GM19468 (cell line): ENCODE measurements around the gene APOM.

Source experiments
- ATAC-seq: cut with Tn5 transposase; IDR thresholded peaks from one replicate; pipeline ENCODE4 v1.9.1; 2021; ENCODE audit warnings: mild to moderate bottlenecking, moderate library complexity, moderate number of reproducible peaks; ENCODE audit not compliant: unreplicated experiment; ENCODE audit errors: extremely low read depth

APOM gene

DNA sequence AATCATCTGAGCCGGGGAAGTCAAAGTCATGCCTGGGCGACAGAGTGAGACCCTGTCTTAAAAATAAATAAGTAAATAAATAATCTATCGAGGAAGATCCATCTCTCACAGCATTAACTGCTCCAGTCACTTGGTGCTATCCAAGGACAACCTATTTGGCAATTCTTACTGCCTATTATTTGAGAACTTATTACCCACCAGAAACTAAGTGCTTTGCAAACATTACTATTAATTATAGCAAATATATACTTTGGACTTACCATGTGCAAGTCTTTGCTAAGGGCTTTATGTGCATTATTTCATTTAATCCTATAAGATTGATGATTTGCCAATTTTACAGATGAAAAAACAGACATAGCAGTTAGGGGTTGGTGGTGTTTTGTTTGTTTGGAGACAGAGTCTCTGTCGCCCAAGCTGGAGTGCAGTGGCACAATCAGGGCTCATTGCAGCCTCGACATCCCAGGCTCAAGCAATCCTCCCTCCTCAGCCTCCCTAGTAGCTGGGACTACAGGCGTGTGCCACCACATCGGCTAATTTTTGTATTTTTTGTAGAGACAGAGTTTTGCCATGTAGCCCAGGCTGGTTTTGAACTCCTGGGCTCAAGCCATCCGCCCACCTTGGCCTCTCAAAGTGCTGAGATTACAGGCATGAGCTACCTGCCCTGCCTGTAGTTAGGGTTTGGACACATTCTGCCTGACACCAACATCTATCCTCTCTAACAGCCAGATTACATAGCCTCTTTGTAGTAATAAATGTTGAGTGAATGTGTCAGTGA lies 933 bp upstream of the APOM start:
- ATAC-seq: no peak

DNA sequence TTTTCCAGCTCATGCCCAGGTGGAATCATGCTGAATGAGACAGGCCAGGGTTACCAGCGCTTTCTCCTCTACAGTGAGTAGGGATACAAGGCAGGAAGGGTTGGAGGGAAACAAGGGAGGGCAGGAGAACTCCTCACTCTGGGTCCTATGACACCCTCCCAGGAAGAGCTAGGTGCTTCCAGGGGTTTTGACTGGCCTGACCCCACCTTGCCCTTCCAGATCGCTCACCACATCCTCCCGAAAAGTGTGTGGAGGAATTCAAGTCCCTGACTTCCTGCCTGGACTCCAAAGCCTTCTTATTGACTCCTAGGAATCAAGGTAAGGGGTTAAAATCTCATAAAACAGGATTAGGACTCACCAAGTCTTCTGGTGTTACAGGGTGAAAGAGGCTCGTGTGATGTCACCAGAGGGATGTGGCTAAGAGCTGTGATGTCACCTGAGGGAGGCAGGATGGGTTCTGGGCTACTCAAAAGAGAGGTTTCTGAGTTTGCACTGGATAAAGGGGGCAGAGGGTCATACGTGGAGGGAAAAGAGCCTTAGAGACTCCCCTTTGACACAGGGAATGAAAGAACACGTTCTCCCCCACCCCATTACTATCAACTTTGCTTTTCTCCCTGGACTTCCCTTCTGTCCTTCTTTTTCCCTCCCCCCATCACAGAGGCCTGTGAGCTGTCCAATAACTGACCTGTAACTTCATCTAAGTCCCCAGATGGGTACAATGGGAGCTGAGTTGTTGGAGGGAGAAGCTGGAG lies 1.9 kb downstream of the APOM start:
- ATAC-seq: no peak

DNA sequence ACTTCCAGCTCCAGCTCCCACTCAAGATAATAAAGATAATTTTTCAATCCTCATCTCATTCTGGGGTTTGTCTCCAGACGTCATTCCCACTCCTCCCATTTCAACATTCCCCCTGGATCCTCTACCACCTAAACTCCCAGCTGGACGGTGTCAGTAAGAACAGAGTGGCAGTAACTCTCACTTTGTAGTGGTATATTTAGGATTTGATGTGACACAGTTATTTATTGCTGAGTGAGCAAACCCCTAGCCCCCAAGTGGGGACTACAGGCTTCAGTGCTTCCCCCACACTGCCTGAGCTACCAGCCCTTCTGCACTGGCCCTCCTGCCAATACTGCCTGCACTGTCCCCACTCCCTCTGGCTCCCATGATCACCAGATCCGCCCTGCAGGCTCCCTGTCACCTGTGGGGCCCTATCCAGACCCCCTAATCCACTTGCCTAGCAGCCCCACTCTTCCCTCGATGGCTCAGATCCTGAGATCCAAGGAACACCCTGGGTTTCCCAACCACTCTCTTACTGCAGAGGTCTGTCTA lies 2.5 kb downstream of the APOM start:
- no peak for ATAC-seq

DNA sequence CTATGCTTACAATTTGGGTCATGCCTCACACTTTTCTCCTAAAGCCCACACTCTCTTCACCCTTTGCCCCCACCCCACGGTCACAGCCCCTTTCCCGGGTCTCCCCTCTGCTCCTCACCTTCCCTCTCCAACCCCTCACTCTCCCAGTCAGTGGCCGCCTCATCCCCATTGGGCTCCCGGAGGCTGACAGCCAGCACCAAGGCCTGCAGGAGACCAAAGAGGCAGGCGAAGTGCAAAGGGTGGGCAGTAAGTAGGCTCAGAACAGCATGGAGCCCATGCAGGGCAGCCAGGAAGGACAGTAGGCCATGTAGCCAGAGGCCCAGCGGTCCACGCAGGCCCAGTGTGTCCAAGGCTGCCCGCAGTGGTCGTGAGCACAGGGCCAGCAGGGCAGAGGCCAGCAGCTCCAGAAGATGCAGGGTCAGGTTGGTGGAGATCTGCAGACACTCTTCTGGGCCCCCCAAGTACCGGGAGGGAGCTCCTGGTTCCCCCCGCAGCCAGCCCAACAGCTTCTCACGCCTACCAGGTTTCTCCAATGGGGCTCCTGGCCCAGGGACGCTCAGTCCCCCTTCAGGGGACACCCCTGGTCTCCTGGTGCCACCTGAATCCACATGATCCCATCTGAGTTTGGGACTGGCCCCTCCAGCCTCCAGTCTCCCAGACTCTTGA lies 3.4 kb downstream of the APOM start:
- no peak for ATAC-seq

DNA sequence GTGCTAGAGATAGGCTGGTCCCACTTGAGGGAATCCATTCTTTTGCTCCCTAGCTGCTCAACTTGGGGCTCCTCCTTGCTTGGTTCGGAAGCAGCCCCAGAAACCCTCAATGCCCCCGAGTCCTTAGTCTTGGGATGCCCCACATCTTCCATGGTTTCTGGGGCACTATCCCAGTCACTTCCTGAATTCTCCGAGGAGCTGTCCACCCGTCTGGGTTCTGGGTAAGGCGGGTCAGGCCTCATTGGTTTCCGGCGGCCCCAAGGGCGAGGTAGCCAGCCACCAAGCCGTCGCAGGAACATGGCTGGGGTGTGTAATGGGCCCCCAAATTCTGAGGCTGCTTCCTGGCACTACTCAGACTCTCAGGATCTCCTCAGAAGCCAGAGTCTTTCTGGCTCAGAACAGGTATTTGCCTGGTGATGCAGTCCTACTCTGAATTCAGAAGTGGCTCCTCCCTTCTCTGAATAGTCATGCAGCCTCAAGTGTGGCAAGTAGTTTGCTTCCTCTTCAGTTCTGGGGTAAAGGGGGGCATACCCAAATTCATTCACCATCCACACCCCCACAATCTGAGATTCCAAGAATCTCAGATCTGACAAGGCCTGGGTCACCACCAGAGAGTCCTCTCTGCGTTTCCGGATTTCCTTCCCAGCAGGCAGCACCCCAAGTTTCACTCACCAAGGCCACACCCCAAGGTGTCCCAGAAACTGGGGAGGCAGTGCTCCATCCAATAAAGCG lies 4.1 kb downstream of the APOM start:
- no peak for ATAC-seq

DNA sequence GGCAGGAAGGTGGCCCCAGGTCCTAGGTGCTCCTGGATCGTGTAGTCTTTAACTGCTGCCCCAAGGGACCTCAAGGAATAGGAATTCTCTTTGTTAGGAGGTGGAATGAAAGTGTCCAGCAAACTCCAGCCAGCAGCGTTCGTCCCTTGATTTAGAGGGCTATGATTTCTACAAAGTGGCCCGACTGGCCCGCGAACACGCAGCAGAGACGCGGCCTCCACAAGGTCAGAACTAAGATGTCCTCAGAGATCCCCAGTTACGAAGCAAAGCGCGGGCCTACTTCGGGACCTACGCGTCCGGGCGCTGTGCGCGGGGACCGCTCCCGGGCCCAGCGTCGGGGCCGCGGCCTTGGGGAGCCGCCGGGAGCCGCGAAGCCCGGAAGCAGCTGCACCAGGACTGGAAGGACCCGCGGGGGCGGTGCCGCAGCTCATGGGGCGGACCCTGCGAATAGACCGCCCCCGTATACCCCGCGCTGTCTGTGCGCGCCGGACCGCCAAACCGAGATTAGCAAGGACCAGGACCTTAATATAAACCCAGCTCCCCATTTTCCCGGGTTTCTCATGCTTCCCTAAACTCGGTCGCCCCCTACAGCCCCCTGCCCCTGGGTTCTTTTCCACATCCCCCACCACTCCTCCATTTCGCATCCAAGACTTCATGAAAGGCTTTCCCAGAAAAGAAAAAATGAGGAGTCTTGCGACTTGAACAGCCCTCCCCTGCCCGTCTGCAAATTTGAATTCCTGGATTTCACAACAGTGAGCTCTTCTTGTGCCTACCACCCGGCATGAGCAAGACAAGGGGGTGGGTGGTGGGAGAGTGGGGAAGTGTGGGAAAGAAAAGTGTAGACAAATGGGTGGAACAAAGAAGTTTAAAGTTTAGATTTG lies 4.9 kb downstream of the APOM start, which contains the start of gene C6orf47:
Gene C6orf47 (minus strand): TSS at position 398 of the 881 bp plus-strand sequence. CDS start 831 bp downstream, outside the sequence.
- ATAC-seq: peak; percentile 40

DNA sequence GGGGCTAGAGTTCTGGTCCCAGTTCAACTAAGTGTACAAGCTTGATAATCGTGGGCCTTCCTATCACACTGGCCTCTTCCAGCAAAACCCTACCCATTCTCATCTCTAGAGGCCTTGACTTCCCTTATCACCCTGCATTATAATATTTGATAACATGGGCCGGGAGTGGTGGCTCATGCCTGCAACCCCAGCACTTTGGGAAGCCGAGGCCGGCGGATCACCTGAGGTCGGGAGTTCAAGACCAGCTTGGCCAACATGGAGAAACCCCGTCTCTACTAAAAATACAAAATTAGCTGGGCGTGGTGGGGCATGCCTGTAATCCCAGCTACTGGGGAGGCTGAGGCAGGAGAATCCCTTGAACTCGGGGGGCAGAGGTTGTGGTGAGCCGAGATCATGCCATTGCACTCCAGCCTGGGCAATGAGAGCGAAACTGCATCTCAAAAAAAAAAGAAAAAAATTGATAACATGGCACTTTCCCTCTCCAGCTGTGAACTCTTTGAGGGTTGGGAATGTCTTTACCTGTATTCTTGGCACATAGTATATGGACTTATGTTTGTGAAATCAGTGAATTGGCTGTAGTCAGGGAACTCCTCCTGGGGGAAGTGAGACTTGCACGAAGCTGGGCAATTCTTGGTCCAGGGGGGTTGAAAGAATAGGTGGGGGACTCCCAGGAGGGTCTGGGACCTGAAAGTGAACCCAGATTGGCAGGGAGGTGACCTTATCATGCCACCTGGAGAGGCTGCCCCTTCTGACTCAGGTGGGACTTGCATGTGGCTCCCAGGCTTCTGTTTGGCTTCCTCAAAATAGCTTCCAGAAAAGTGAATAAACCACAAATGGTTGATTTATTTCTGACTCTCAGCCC lies 5.8 kb downstream of the APOM start:
- ATAC-seq: no peak

DNA sequence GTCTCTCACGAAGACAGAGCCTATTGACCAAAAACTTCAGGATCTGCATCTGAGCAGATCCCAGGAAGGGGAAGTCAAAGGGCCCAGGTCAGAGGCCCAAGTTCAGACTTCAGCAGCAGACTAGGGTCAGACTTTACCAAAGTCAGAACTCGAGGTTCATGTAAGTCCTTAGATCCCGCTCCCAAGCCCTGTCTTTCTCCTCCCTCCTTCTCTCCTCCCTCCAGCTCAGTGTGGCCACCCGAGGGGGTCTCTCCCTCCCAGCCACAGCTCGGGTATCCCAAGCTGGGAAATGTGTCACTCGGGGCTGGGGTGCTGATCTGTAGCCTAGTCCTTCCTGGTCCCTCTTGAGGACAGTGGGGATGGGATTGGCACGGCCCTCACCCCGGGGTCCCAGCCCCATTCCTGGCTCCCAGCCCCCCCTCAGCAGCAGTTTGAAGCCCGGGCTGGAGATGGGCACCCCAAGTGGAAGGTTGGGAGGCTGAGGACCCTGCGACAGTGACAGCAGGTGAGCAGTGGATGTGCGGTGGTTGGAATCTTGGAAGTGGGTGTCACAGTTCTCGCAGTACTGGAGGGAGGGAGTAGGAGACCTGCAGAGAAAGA lies 6.5 kb downstream of the APOM start:
- no peak for ATAC-seq

DNA sequence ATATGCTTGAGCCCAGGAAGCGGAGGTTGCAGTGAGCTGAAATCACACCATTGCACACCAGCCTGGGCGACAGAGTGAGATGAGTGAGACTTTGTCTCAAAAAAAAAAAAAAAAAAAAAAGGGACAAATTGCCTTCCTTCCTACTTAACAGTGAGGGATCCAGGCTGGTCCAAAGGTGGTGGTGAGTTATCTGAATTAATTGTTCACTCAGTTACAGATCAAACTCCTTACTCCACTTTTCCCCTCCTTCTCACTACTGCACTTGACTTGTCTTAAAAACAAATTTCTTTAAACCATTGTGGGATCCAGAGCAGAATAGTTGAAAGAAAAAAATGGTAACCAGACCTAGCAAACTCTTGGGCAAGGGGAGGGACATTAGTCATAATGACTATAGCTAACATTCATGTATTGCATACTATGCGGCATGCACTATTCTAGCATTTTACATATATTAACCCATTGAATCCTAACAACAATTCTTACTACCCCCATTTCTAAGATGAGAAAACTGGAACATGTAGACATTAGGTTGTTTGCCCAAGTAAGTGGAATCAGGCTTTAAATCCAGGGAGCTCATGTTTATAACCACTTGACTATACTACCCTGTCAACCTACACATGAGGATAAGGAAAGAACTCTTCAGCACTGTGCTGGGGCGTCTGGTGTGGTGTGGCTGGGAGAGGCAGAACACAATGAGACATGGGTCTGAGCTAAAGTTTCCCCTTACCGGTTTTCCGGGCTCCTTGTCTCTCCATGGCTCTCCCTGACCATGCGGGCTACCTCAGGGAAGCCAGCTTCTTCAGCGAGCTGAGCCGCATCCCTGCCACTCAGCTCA lies 7.6 kb downstream of the APOM start:
- ATAC-seq: no peak

DNA sequence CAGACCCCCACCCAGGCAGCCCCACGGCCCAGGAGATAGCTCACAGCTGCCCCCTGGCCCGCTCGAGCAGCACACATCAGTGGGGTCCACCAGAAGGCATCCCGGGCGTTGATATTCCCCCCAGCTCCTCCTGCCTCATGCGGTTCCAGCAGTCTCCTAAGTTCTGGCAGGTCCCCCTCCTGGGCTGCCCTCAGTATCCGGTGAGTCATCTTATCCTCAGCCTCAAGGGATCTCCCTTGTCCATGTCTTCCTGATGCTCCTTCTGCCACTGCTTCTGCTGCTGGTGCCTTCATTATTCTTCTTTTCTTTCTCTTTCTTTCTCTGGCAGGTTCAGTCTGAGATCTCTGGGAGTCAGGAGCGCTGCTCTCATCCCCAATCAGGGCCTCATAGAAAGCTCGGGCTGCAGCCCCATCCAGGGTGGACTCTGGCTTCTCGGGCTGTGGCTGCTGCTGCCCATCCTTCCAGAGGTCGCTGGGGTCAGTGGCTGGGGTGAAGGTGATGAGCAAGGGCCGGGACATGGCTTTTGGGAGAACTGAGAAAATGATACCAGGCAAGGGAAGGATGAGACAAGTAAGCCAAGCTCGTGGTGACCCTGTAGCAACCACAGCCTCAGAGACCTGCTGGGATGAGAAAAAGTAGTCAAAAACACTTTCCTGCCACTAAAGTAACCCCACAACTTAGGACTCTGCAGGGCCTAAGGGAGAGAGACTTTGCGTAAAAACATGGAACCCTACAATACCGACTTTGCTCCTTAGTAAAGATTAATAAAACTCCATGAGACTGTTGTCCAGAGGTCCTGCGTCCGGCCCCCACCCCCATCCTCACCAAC lies 8.5 kb downstream of the APOM start:
- ATAC-seq: no peak

DNA sequence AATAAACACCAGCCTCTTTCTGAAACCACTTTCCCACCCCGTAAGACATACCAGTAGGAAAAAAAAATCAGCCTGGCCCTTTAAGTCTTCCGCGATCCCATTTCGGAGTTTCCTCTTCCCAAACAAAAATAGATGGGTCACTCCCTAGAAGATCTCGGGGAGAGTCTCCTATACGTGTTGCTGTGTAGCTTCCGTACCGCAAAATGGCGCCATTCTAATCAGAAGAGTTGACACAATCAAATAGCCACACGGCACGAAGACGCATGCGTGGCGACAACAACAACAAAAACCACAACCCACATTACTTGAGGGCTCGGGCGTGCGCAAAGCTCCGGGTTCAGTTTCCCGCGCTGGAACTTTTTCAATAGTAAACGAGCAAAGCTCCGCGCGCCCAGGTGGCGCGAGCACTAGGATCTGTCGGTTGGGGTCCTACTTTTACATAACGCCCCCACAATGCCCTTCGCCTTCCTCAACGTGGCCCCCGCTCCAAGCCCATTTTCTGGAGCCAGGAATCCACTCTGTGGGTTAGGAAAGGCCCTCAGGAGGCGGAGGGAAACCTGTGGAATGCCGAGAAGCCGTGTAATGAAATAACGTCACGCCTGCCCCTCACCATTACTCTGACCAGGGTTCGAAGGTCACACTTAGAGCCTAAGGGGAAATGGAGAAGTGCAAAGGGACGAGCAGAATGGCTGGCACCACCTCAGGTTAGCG lies 9.3 kb downstream of the APOM start, which contains the start of gene GPANK1:
Gene GPANK1 (minus strand): TSS at position 208 of the 711 bp plus-strand sequence. CDS start 519 bp downstream, outside the sequence.
- ATAC-seq: no peak

DNA sequence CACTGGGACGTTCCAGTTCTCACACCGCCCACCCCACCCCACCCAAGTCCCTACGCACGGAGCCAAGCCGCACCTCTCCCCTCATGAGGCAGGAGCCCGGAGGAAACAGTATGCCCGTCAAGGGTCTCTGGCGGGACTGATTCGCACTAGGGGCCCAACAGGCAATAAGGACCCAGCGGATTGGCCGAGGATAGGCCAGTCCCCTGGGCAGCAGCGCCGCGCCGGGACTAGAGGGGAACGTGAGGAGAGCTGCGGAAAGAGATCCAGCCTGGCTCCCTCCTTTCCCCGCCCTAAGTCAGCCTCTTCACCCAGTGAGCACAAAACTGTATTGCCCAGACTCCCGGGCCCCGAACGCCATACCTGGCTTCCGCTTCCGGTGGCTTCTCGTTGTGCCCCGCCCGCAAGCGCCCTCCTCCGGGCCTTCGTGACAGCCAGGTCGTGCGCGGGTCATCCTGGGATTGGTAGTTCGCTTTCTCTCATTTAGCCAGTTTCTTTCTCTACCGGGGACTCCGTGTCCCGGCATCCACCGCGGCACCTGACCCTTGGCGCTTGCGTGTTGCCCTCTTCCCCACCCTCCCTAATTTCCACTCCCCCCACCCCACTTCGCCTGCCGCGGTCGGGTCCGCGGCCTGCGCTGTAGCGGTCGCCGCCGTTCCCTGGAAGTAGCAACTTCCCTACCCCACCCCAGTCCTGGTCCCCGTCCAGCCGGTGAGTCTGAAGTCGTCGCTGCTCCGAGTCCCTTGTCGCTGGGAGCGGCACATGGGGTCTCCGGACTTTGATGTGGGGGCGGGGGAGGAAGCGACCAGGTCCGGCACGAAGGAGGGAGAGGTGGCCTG lies 10.0 kb downstream of the APOM start, which contains the start of gene CSNK2B:
Gene CSNK2B (plus strand): TSS at position 580 of the 836 bp plus-strand sequence. CDS start 752 bp downstream, outside the sequence.
- ATAC-seq: peak; percentile 78

DNA sequence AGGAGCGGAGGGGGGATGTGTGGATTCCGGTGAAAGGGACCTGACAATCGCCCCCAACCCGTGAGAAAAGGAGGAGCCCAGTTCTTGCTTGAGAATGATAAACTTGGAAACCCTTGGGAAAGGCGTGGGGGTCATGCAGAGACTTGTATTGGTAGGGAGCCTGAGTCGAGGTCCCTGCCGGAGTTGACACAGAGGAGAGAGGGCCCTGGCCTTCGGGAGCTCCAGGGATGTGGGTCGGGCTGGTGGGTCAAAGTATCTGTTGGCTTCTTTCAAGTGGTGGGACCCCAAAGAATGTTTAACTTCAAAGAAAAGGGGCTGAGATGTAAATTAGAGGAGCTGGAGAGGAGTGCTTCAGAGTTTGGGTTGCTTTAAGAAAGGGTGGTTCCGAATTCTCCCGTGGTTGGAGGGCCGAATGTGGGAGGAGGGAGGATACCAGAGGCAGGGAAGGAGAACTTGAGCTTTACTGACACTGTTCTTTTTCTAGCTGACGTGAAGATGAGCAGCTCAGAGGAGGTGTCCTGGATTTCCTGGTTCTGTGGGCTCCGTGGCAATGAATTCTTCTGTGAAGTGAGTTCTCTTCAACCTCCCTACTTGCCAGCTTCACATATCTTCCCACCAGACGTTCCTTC lies 10.8 kb downstream of the APOM start:
- no peak for ATAC-seq

DNA sequence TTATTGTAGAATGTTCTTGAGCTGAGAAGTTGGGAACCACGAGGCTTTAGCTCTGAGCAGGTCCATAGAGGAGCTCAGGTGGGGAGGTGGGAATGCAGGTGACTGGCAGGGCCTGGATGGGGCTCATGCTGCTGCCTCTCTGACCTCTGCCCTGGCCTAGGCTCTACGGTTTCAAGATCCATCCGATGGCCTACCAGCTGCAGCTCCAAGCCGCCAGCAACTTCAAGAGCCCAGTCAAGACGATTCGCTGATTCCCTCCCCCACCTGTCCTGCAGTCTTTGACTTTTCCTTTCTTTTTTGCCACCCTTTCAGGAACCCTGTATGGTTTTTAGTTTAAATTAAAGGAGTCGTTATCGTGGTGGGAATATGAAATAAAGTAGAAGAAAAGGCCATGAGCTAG lies 14.0 kb downstream of the APOM start, which contains the start of gene LY6G5B:
Gene LY6G5B (plus strand): TSS at position 301 of the 400 bp plus-strand sequence. CDS start 975 bp downstream, outside the sequence.
- no peak for ATAC-seq
